HG02870 (cell line): ENCODE results near the gene CFAP20.

Experiments
- ATAC-seq: cut with Tn5 transposase; IDR thresholded peaks from one replicate; pipeline ENCODE4 v1.9.1; 2021; ENCODE audit warnings: mild to moderate bottlenecking, moderate library complexity; ENCODE audit not compliant: unreplicated experiment

Gene CFAP20

DNA sequence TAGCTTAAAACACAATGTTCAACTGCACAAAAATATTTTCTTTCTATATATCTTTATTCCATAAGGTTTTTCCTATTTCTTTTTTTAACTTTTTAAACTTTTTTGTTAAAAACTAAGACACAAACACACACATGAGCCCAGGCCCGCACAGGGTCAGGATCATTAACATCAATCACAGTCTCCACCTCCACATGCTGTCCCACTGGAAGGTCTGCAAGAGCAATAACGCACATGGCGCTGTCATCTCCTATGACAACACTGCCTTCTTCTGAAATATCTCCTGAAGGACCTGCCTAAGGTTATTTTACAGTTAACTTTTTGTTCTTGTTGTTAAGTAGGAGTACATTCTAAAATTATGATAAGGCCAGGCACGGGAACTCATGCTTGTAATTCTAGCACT is 4.1 kb downstream of the CFAP20 start:
- no peak for ATAC-seq

DNA sequence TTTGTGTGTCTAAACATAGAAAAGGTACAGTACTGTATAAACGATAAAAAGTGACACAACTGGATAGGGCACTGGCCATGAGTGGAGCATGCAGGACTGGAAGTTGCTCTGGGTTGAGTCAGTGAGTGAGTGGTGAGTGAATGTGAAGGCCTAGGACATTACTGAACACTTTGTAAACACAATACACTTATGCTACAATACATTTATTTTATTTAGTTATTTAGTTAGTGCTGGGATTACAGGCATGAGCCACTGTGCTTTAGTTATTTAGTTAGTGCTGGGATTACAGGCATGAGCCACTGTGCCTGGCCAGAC is 4.6 kb downstream of the CFAP20 start:
- ATAC-seq: no peak

- ATAC-seq: no peak
Measured at GRCh38 chr16:58123896-58124600, 5.1 kb downstream of the CFAP20 start.

- ATAC-seq: no peak
Measured at GRCh38 chr16:58121132-58121531, 8.0 kb downstream of the CFAP20 start.

DNA sequence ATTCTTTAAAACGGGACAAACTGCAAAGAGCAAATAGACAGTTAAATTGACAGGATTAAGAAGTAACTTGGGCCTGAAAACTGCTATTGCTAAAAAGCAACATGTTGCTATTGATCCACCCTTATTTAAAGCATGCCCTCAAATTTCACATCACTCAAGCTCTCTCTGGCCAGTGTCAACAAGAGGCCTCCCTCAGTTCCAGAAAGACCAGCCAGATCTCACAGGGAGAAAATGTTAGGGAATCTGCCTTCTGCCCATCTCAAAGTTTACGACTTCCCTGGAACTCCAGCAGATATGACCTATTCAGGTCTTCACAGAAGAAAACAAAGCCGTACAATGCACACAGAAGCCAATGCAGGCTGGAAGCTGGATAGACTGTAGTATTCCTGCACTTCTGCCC is 8.9 kb downstream of the CFAP20 start:
- no peak for ATAC-seq

DNA sequence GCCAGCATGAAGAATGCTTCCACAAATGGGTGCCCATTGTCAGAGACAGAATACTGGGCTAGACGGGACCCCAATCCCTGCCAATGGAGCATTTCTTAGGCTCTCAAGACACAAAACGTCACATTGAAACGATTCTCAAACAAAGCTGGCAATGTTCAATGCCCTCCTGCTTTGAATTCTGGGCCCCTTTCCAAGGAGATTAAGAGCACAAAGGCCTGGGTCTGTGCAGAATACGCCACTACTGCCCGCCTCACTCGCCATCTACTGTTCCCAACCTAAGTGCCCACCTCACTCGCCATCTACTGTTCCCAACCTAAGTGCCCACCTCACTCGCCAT is 9.7 kb downstream of the CFAP20 start:
- no peak for ATAC-seq

- ATAC-seq: no peak
Measured at GRCh38 chr16:58118801-58119508, 10.2 kb downstream of the CFAP20 start.

DNA sequence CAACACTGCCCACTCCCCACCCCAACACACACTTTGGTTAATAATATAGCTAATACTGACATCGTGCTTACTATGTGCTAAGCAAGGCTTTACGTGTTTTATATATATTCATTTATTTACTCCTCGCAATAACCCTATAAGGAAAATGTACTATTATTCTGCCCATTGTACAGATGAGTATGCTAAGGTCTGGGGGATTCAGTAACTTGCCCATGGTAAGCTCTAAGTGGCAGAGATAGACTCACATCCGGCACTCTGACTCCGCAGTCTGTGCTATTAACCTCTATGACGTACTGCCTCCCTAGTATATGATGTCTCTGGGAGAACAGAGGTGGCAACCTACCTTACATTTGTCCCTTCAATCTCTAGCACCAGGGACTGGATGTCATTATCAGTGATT is 12.7 kb downstream of the CFAP20 start:
- ATAC-seq: no peak

GRCh38 chr16:58116081-58116480 is 13.1 kb downstream of the CFAP20 start:
- ATAC-seq: no peak

DNA sequence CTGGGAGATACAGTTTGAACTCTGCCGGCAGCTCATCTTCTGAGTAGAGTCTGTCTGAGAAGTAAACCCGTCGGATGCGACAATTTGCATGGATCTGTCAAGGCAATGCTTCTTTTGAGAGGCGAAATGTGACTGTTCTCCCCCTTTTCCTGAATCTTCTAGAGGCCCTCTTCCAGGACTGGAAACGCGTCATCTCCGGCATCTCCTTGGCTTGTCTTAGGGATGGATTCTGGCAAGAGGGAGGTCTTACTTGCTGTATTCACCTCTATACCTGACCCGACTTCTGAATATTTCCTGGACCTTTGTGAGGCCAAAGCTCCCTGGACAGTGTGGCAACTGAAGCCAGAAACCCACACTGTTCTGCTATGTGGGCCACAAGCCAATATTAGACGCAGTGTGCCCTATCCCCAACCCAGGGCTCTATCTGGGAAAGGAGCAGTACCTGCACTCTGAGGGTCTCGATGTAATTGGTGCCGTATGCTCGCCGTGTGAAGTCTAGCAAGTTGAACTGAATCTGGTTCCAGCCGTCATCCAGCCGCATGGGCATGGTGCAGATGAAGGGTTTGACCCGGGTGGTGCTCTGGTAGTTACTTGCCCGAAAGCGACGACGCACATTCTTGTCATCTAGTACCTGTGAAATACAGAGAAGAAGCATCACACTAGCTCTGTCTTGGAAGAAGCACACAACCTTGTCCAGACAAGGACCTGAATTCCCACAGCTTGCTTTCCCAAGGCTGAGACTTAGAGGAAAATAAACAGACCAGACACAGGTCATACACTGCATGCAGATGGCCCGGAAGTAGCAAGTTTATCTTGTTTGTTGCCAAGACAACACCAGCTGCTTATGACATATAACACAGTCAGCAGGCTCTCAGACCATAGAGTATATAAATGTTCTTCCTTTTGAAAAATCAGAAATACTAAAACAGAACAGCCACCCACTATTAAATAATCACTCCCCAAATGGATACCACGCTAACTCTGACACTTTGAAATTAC is 14.1 kb downstream of the CFAP20 start:
- no peak for ATAC-seq

DNA sequence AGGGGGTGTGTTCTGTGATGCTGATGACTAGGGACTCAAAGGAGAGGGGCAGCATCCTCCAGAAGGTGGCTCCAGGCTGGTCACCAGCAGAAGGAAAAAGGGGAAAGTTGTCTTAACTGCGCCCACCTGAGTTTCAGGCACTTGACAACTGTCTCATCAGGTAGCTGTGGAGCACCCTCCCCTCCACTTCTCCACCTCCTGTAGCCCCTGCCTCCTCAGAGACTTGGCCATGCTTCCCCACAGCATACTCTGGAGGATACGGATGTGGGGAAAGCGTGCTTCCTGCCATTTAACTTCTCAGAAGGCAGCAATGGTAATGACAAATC is 17.9 kb downstream of the CFAP20 start:
- no peak for ATAC-seq

DNA sequence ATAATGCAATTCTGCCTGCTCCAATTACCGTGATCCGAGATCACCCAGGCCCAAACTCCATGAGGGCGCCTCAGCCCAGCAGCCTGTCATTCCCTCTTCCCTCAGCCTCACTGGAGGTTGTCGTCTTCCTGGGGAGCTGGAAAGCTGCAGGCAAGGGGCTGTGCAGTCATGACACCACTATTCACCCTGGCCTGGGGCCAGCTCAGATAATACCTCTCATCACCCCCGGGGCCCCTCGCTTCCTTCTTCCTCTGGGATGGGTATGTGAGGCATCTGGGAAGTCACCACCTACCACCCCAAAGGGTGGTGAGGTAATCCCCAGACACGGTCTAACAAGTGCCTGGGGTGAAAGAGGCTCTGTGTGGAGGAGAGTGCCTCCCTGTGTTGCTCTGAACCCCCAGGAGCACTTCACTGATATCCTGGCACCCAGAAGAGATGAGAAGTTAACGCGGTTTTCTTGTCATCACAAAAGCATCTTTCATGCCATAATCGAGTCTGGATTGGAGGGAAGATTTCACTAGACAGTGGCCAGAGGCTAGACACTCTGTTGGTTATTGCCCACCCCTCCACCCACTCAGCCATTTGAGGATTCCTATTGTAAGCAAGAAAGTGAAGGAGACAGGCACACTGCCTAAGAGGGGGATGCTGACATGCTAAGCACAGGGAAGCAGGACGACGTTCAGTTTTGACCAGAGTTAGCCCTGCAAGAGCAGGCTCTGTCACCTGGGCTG is 18.4 kb downstream of the CFAP20 start:
- ATAC-seq: no peak

- ATAC-seq: no peak
Measured at GRCh38 chr16:58109881-58110280, 19.3 kb downstream of the CFAP20 start.

DNA sequence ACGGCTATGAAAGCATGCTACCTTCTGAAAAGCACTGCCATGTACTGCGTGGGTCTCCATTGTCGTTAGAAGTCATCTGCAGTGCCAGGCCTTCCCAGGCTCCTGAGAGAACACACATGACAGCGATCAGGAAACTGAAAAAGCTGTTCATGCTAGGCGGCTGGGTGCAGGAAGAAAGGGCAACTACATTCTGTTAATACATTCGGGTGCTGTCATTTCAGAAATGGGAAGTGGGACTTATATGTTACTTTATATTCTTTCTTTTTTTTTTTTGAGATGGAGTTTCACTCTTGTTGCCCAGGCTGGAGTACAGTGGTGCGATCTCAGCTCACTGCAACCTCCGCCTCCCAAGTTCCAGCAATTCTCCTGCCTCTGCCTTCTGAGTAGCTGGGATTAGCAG is 19.9 kb downstream of the CFAP20 start:
- ATAC-seq: no peak

DNA sequence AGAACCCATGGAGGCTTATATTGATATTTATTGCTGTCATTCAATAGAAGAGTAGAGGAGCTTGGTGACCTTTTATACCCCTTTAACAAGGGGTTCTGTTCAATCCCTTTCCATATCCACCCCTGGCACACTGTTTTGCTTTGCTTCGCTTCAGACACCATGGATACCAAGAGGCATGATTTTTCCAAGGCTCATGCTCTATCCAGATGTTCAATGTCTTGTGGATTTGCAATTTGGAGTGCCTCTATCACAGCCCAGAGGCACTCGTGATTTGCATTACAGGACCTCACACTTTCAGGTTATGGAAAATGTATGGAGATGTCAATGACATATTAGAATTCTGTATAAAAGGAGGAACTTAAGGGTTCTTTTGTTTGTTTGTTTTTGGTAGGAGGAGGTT is 21.5 kb downstream of the CFAP20 start:
- ATAC-seq: no peak

DNA sequence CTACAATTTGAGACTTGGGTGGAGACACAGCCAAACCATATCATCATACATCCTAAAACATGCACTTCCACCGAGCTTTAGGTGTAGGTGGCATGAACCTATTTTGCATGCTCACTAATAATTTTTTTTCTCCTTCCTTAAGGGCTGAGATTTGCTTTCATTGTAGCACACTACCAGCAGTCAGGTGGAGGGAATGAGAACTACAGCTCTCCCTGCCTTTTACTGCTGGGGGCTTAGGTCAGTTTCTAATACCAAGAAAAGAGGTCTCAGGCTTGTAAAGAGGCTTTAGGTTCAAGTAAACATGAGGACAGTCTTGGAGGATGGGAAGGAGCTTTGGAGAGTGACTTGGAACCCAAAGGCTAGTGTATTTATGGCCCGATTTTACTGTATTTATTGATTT is 22.0 kb downstream of the CFAP20 start:
- no peak for ATAC-seq

DNA sequence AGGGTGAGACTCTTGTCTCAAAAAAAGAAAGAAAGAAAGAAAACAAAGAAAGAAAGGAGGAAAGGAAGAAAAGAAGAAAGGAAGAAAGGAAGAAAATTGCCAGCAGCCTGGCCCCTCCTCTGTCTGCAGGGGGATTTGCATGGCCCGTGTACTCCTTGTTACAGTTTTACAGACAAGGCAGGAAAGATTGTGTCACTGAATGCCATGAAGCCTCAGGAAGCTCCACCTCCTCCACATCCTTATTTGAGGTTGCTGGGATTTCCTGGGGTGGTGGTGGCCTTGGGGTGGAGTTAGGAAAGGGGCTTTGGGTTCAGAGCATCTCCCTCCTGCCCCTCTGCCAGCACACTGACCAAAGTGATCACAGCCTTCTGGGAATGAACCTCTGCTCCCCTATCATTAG is 23.6 kb downstream of the CFAP20 start:
- ATAC-seq: no peak

DNA sequence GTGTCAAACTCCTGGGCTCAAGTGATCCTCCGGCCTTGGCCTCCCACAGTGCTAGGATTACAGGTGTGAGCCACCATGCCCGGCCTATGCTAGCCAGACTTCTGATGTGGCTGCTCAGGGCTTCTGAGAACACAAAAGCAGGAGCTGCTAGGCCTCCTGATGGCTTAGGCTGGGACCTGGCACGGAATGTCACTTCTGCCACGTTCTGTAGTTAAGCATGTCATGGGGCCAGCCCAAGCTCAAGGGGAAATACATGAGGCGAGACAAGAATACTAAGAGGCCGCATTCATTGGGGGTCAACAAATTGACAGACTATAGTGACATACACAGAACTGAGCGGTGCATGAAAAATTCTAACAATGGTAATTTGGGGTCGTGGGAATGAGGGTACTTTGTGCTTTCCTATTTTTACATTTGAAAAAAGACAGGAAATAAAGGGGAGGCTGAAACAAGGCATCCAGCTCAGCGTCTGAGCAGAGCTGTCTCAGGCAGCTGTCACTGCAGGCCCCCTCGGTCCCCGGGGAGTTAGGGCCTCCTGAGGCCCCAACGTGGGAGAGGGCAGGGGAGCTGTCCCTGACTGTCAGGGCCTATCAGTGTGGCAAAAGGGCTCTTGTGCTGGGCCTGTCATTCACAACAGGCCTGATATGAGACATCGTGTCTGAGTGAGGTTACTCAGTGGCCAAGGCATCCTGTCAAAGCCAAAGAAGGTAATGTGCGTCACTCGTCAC is 26.4 kb downstream of the CFAP20 start:
- ATAC-seq: no peak

DNA sequence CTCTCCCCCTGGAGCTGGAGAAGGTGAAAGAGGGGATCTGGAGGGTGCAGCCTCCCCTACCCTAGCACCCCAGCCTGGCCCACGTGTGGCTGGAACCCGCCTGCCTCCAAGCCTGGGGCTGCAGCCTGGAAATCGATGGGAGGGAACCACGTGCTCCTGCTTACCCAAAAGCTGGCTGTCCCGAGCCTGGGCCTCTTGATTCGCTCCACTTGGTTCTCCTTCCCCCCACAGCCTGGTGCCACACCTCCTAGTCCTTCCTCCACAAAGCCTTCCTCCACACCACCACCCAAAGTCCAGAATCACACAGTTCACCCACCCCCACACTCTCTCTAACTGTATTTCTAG is 29.3 kb downstream of the CFAP20 start:
- ATAC-seq: no peak

DNA sequence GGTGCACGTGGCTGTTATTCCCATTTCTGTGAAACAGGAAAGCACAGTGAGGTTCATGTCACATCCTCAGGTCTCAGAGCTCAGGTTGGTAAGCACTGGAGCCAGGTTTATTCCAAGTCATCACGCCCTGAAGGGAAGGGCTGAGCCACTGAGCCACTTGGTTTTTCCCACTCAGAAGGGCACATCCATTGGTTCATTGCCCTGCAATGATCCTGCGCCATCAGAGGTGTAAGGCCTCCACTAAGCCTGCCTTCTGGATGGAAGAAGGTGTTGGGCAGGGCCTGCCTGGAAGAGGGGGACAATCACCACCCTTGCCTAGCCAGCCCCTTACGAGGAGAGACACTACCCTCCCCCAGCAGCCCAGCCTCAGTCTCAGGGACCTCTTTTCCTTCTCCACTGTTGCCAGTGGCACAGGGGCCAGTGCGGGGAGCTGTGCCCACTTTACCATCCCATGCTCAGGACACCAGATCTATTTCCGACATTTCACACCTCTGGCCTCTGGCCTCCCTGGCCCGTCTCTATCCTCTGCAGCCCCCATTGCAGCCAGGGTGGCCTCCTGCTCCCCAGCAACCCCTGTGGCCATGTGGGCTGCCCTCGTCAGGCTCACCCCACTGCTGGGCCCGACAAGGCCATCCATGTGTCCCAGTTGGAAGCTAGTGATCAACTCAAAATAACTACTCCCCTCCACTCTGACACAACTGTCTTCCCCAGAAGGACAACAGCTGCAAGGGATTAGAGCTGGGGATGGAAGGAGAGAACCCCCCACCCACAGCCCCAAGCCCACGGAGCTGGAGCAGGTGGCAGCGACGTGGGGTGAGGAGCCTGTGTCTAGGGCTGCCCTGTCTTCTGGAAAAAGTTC is 29.9 kb downstream of the CFAP20 start:
- no peak for ATAC-seq
